ENCODE measurements around the gene CCNG2. TPM values are rescaled to one million over a fixed set of nuclear protein-coding genes. Genes with fewer than 3 reads are reported as not detected.

CCNG2 gene
- total RNA-seq, 3 donors from 2014 or later (not counting 1 experiment from before 2014, with no cell fraction given): 35.5 to 91.5 (median 40.6) TPM

DNA sequence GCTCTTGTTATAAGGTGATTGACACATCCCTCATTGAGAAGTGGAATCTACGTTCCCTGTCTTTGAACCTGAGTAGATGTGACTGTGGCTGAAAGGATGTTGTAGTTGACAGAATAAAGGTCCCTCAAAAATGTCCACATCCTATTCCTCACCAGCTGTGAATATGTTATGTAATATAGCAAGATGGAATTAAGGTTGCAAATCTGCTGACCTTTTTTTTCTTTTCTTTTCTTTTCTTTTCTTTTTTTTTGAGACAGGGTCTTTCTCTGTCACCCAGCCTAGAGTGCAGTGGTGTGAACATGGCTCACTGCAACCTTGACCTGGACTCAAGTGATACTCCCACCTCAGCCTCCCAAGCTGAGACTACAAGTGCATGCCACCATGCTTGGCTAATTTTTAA lies 7.2 kb upstream of the CCNG2 start:
- no peak overlapping the region for H3K4me3 ChIP-seq (ENCODE audit: low read length)
- H3K4me1 Mint-ChIP-seq: peaks cover 16 to 17% of the 10 kb centered on the region in 2 donors
- H3K27ac ChIP-seq (ENCODE audit: low read length): no peak overlapping the region
- no peak overlapping the region for H3K4me3 Mint-ChIP-seq
- H3K9me3 ChIP-seq (ENCODE audit: control insufficient read depth, insufficient read depth, low read length): no peaks in the 10 kb centered on the region
- no CpG with 5 or more reads among the region's 1 CpG for WGBS (ENCODE audit: insufficient coverage)
- H3K27ac Mint-ChIP-seq: no peak overlapping the region
- intact Hi-C loops (cut with micrococcal nuclease): loop anchor here (10.0 kb wide), 1 partner anchor 1005 kb away; the partner anchor contains the start of gene NUP54
- DNase-seq (no peak), ATAC-seq (no peak)
- no peaks in the 10 kb centered on the region for H3K27me3 Mint-ChIP-seq (ENCODE audit: low read depth in 2 of 2)
- no peaks in the 10 kb centered on the region for H3K36me3 ChIP-seq (ENCODE audit: control insufficient read depth, insufficient read depth, low read length)
- no peaks in the 10 kb centered on the region for H3K9me3 Mint-ChIP-seq
- H3K4me1 ChIP-seq (ENCODE audit: control insufficient read depth, insufficient read depth, low read length): peaks cover 5% of the 10 kb centered on the region
- H3K36me3 Mint-ChIP-seq: no peaks in the 10 kb centered on the region
- TF ChIP-seq, protein P1, sequence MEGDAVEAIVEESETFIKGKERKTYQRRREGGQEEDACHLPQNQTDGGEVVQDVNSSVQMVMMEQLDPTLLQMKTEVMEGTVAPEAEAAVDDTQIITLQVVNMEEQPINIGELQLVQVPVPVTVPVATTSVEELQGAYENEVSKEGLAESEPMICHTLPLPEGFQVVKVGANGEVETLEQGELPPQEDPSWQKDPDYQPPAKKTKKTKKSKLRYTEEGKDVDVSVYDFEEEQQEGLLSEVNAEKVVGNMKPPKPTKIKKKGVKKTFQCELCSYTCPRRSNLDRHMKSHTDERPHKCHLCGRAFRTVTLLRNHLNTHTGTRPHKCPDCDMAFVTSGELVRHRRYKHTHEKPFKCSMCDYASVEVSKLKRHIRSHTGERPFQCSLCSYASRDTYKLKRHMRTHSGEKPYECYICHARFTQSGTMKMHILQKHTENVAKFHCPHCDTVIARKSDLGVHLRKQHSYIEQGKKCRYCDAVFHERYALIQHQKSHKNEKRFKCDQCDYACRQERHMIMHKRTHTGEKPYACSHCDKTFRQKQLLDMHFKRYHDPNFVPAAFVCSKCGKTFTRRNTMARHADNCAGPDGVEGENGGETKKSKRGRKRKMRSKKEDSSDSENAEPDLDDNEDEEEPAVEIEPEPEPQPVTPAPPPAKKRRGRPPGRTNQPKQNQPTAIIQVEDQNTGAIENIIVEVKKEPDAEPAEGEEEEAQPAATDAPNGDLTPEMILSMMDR (IDR thresholded peaks at IDR 0.05): no peak
- H3K27me3 ChIP-seq (ENCODE audit: control insufficient read depth, insufficient read depth, low read length): no peaks in the 10 kb centered on the region

DNA sequence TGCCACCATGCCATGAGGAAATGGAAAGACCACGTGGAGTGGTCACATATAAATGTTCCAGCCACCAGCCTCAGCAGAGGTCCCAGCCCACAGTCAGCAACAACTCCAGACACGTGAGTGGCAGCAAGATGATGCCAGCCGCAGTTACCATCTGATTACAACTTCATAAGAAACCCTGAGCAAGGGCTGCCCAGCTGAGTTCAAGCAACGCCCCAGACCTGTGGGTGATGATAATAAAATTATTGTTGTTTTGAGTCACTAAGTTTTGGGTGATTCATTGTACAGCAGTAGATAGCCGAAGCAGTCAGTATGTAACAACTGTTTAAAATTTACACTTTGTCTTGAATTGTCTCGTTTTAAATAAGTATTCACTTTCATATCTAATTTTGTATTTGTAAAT lies 5.8 kb upstream of the CCNG2 start:
- H3K4me3 ChIP-seq (ENCODE audit: low read length): no peak overlapping the region
- H3K9me3 ChIP-seq (ENCODE audit: control insufficient read depth, insufficient read depth, low read length): no peaks in the 10 kb centered on the region
- TF ChIP-seq, protein P1 (IDR thresholded peaks at IDR 0.05): no peak
- H3K4me1 ChIP-seq (ENCODE audit: control insufficient read depth, insufficient read depth, low read length): peaks cover 10% of the 10 kb centered on the region
- 62% methylated on average over 3 of the region's 6 CpGs for WGBS (ENCODE audit: insufficient coverage)
- Mint-ChIP-seq H3K27ac (no peak overlapping the region), H3K4me1 (peaks cover 15 to 16% of the 10 kb centered on the region in 2 donors), H3K9me3 (no peaks in the 10 kb centered on the region), H3K27me3 (ENCODE audit: low read depth in 2 of 2) (no peaks in the 10 kb centered on the region), H3K36me3 (no peaks in the 10 kb centered on the region), H3K4me3 (no peak overlapping the region)
- intact Hi-C loops (cut with micrococcal nuclease): loop anchor here (10.0 kb wide), 1 partner anchor 1006 kb away; the partner anchor contains the start of gene NUP54
- DNase-seq: no peak
- no peak overlapping the region for H3K27ac ChIP-seq (ENCODE audit: low read length)
- ATAC-seq: peak in 1 of 3 donors; percentile 19
- no peaks in the 10 kb centered on the region for H3K36me3 ChIP-seq (ENCODE audit: control insufficient read depth, insufficient read depth, low read length)
- H3K27me3 ChIP-seq (ENCODE audit: control insufficient read depth, insufficient read depth, low read length): no peaks in the 10 kb centered on the region

DNA sequence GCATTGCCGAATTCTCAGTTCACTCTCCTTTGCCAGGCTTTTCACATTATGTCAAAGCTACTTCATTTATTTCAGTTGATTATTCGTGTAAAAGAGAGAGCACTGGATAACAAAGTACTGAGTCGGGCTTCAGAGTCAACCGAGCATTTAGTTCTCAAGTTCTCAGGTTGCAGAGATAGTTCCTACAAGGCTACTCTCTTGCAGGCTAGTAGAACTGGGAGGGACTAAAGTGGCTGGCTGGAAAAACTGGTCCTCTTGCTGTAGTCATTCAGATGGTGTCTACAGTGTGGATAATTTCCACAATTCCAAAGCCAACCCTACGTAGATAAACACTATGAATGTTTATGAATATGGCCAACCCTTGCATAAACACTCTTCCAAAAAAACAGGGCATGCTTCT lies 4.6 kb upstream of the CCNG2 start:
- no peak for ATAC-seq
- no peaks in the 10 kb centered on the region for H3K27me3 ChIP-seq (ENCODE audit: control insufficient read depth, insufficient read depth, low read length)
- H3K36me3 ChIP-seq (ENCODE audit: control insufficient read depth, insufficient read depth, low read length): no peaks in the 10 kb centered on the region
- no peaks in the 10 kb centered on the region for H3K9me3 ChIP-seq (ENCODE audit: control insufficient read depth, insufficient read depth, low read length)
- Mint-ChIP-seq H3K36me3 (no peaks in the 10 kb centered on the region), H3K9me3 (no peaks in the 10 kb centered on the region), H3K27ac (no peak overlapping the region), H3K4me3 (no peak overlapping the region), H3K4me1 (peaks cover 16% of the 10 kb centered on the region in 2 donors), H3K27me3 (ENCODE audit: low read depth in 2 of 2) (no peaks in the 10 kb centered on the region)
- no peak overlapping the region for H3K4me3 ChIP-seq (ENCODE audit: low read length)
- H3K27ac ChIP-seq (ENCODE audit: low read length): peak overlapping the region; percentile 54
- H3K4me1 ChIP-seq (ENCODE audit: control insufficient read depth, insufficient read depth, low read length): peaks cover 10% of the 10 kb centered on the region
- intact Hi-C loops (cut with micrococcal nuclease): loop anchor here (10.0 kb wide), 1 partner anchor 1008 kb away; the partner anchor contains the start of gene NUP54
- TF ChIP-seq, protein P1 (IDR thresholded peaks at IDR 0.05): no peak
- WGBS (ENCODE audit: insufficient coverage): 90% methylated on average over 4 of the region's 5 CpGs
- no peak for DNase-seq

DNA sequence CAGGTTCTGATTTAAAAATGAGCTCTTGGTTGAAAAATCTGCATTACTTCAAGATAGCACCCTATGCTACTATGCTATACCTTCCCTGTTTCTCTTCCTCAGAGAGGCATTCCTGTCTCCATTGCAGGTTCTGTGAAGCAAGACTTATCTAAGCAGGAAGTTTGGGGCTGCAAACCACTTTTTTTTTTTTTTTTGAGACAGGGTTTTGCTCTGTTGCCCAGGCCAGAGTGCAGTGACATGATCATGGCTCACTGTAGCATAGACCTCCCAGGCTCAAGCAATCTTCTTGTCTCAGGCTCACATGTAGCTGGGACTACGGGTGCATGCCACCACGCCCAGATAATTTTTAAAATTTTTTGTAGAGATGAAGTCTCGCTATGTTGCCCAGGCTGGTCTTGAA lies 4.0 kb upstream of the CCNG2 start:
- Mint-ChIP-seq H3K27ac (no peak overlapping the region), H3K4me3 (no peak overlapping the region)

More for the DNA sequence above, 4.0 kb upstream of the CCNG2 start:
- 39% methylated on average over 3 of the region's 3 CpGs for whole genome bisulfite sequencing (ENCODE audit: insufficient coverage)
- DNase-seq: no peak
- Histone ChIP-seq H3K4me1 (ENCODE audit: control insufficient read depth, insufficient read depth, low read length) (peaks cover 11% of the 10 kb centered on the region), H3K27me3 (ENCODE audit: control insufficient read depth, insufficient read depth, low read length) (no peaks in the 10 kb centered on the region), H3K36me3 (ENCODE audit: control insufficient read depth, insufficient read depth, low read length) (no peaks in the 10 kb centered on the region), H3K9me3 (ENCODE audit: control insufficient read depth, insufficient read depth, low read length) (no peaks in the 10 kb centered on the region), H3K4me3 (ENCODE audit: low read length) (no peak overlapping the region), H3K27ac (ENCODE audit: low read length) (peak overlapping the region; percentile 61)
- ATAC-seq: no peak
- no peaks in the 10 kb centered on the region for H3K9me3 Mint-ChIP-seq
- H3K27me3 Mint-ChIP-seq (ENCODE audit: low read depth in 2 of 2): no peaks in the 10 kb centered on the region
- H3K4me1 Mint-ChIP-seq: peaks cover 16% of the 10 kb centered on the region in 2 donors
- H3K36me3 Mint-ChIP-seq: no peaks in the 10 kb centered on the region
- TF ChIP-seq, protein P1 (IDR thresholded peaks at IDR 0.05): no peak
- intact Hi-C loops (cut with micrococcal nuclease): loop anchor here (10.0 kb wide), 1 partner anchor 1008 kb away; the partner anchor contains the start of gene NUP54
